ENCODE results near the gene MTA1. TPM values are rescaled to one million over a fixed set of nuclear protein-coding genes. Genes with fewer than 3 reads are reported as not detected.
A peak's percentile ranks its signal among the peaks of the same experiment; 100 is the strongest.

Gene MTA1
- total and polyA plus RNA-seq, 2 of the 8 experiments (the other 6 are each of a cell fraction or from before 2014, with no cell fraction given): 73.9 to 221 TPM

- TF ChIP-seq SIN3A (conservative IDR thresholded peaks at IDR 0.05 in 1 of 2, IDR thresholded peaks at IDR 0.05 in 1 of 2; ENCODE audit: low read depth in 1 of 2, low read length in 2 of 2) (peak in 1 of 2 experiments; percentile 67; a peak in 1 of 4 replicates), NANOG (IDR thresholded peaks at IDR 0.05; ENCODE audit: insufficient read depth, low read depth, low read length, poor library complexity, severe bottlenecking) (no peak), RAD21 (IDR thresholded peaks at IDR 0.05 in 1 of 2, conservative IDR thresholded peaks at IDR 0.05 in 1 of 2; ENCODE audit: low read depth in 2 of 2, low read length in 2 of 2) (peak; percentile 74 to 77), ASH2L (IDR thresholded peaks at IDR 0.05; ENCODE audit: low read length) (peak; percentile 38)
These were observed 66.1 kb downstream of the MTA1 start (continued) for GRCh38 chr14:105485739-105486162.

Data from H1 (cell line).